Lower leg skin (tissue), 4 donors: ENCODE measurements around the gene LDB2. TPM values are rescaled to one million over a fixed set of nuclear protein-coding genes. Genes with fewer than 3 reads are reported as not detected.

ENCODE experiments used
- DNase-seq, 2 donors: peaks; one replicate each; pipeline ENCODE4 v3.0.0-alpha.2; 2019; ENCODE audit warnings: low spot score in 2 of 2
- H3K4me3 ChIP-seq: fragments of 200-600 bp; sonication (generic); 2 replicates; pipeline ENCODE4 v1.5.1; 2017; ENCODE audit warnings: mild to moderate bottlenecking, low read depth; ENCODE audit not compliant: poor library complexity, severe bottlenecking
- CTCF ChIP-seq, 3 donors: fragments of 450-650 bp; IDR thresholded peaks; one replicate each; pipeline ENCODE4 v1.5.1; 2016; ENCODE audit warnings: antibody characterized with exemption in 3 of 3, mild to moderate bottlenecking in 3 of 3, moderate library complexity in 2 of 3
- POLR2A ChIP-seq, 2 donors: fragments of 450-650 bp; IDR thresholded peaks; one replicate each; pipeline ENCODE4 v1.6.1; 2016 to 2017; ENCODE audit warnings: antibody characterized with exemption in 2 of 2, mild to moderate bottlenecking in 1 of 2, moderate library complexity in 1 of 2
- WGBS, 2 donors: methylation state at CpG; one replicate each; pipeline ENCODE4 v1.1.5; 2018; 5-methylcytosine and 5-hydroxymethylcytosine counted together
- intact Hi-C: fragments of 100-400 bp; cut with DNase I; formaldehyde crosslinking; loops from one replicate; pipeline ENCODE4 v1.15.0; 2023; ENCODE audit warnings: low total_unique reads
- total RNA-seq, 4 donors: library from RNA; depleted of rRNA; stranded (reverse); fragments of >200 nt; gene quantifications; one replicate each; pipeline ENCODE4 v1.1.0, GENCODE V29; 2016

Gene LDB2
- total RNA-seq, 4 donors from 2014 or later, result 5.4 to 14.0 (median 7.8) TPM

GRCh38 chr4:16909281-16909680, 10.8 kb upstream of the LDB2 start:
- no peak for DNase-seq
- no peak overlapping the region for H3K4me3 ChIP-seq
- 28 to 33% methylated on average over 8 of the region's 8 CpGs for WGBS, 2 donors
- TF ChIP-seq POLR2A (IDR thresholded peaks at IDR 0.05) (no peak), CTCF (IDR thresholded peaks at IDR 0.05) (no peak)
- intact Hi-C loops, result no loop called here

GRCh38 chr4:16908377-16909021, 10.1 kb upstream of the LDB2 start:
- H3K4me3 ChIP-seq, result no peak overlapping the region
- 81 to 90% methylated on average over 6 of the region's 6 CpGs for WGBS, 2 donors
- no peak for DNase-seq
- intact Hi-C loops, result no loop called here
- TF ChIP-seq POLR2A (IDR thresholded peaks at IDR 0.05), result no peak
- TF ChIP-seq CTCF (IDR thresholded peaks at IDR 0.05), result no peak

GRCh38 chr4:16900325-16900724, 1.9 kb upstream of the LDB2 start:
- H3K4me3 ChIP-seq, result no peak overlapping the region
- no peak for TF ChIP-seq POLR2A (IDR thresholded peaks at IDR 0.05)
- TF ChIP-seq CTCF (IDR thresholded peaks at IDR 0.05), result no peak
- DNase-seq, result no peak
- WGBS, 2 donors, result 49 to 67% methylated on average over 2 of the region's 2 CpGs
- intact Hi-C loops, result no loop called here

- no peak for TF ChIP-seq CTCF (IDR thresholded peaks at IDR 0.05)
- TF ChIP-seq POLR2A (IDR thresholded peaks at IDR 0.05), result no peak
- peak overlapping the region; percentile 12 for H3K4me3 ChIP-seq
- WGBS, 2 donors, result 18 to 22% methylated on average over 7 of the region's 7 CpGs
- DNase-seq, result no peak
- intact Hi-C loops, result no loop called here
Observed at GRCh38 chr4:16896881-16897750, 1.3 kb downstream of the LDB2 start.

GRCh38 chr4:16894406-16894805, 4.0 kb downstream of the LDB2 start:
- DNase-seq, result no peak
- TF ChIP-seq CTCF (IDR thresholded peaks at IDR 0.05), result no peak
- no peak for TF ChIP-seq POLR2A (IDR thresholded peaks at IDR 0.05)
- intact Hi-C loops, result no loop called here
- H3K4me3 ChIP-seq, result no peak overlapping the region
- WGBS, 2 donors, result 88 to 90% methylated on average over 1 of the region's 1 CpG
